Measurements from ENCODE around the gene INHA.

- no peak for TF ChIP-seq CTCF (IDR thresholded peaks at IDR 0.05; ENCODE audit: insufficient read depth, low read depth, low read length)
- no peak for TF ChIP-seq EZH2 (IDR thresholded peaks at IDR 0.05; ENCODE audit: insufficient read depth, low read length)
Observed at GRCh38 chr2:219553463-219553963, 18.6 kb upstream of the INHA start.

All from astrocyte (in vitro differentiated cells and primary cell).